GM12874 (cell line): ENCODE results near the gene TMEM69.
A peak's percentile ranks its signal among the peaks of the same experiment; 100 is the strongest.

Experiments
- CTCF ChIP-seq: IDR thresholded peaks from 2 replicates; pipeline ENCODE4 v1.5.1; 2011; ENCODE audit warnings: low read depth, mild to moderate bottlenecking, control low read depth, low read length, moderate library complexity; ENCODE audit not compliant: insufficient read depth

The TMEM69 gene

GRCh38 chr1:45679123-45679522 lies 8.9 kb upstream of the TMEM69 start:
- TF ChIP-seq CTCF: no peak

- TF ChIP-seq CTCF: no peak
Measured at GRCh38 chr1:45682942-45683341, 5.0 kb upstream of the TMEM69 start.

- no peak for TF ChIP-seq CTCF
Measured at GRCh38 chr1:45684402-45684801, 3.6 kb upstream of the TMEM69 start.

GRCh38 chr1:45685308-45686014 lies 2.5 kb upstream of the TMEM69 start:
- no peak for TF ChIP-seq CTCF

GRCh38 chr1:45686015-45686287 lies 2.0 kb upstream of the TMEM69 start:
- TF ChIP-seq CTCF: peak; percentile 26

- TF ChIP-seq CTCF: no peak
Measured at GRCh38 chr1:45686288-45687013, 1.5 kb upstream of the TMEM69 start, which contains the start of gene GPBP1L1. GPBP1L1 (minus strand) TSS chr1:45686533; CDS start chr1:45659087, 27,446 bp downstream.

GRCh38 chr1:45687014-45687753 lies 797 bp upstream of the TMEM69 start:
- TF ChIP-seq CTCF: no peak
